ENCODE results near the gene ARHGAP24.

GRCh38 chr4:85751866-85752265 lies 276.9 kb downstream of the ARHGAP24 start:
- TF ChIP-seq REST (IDR thresholded peaks at IDR 0.05) (no peak), CTCF (IDR thresholded peaks at IDR 0.05; ENCODE audit: low read depth, low read length, missing input control) (no peak), FOXA1 (IDR thresholded peaks at IDR 0.05) (no peak), ATF3 (IDR thresholded peaks at IDR 0.05) (no peak), RAD21 (IDR thresholded peaks at IDR 0.05) (no peak), YY1 (IDR thresholded peaks at IDR 0.05) (no peak), EGR1 (IDR thresholded peaks at IDR 0.05; ENCODE audit: low read depth in 2 of 2) (no peak), RXRA (IDR thresholded peaks at IDR 0.05) (no peak)

All from liver (tissue), 3 donors.